Progenitor cell of endocrine pancreas (in vitro differentiated cells): ENCODE data around the gene PCDHGA11. TPM values are rescaled to one million over a fixed set of nuclear protein-coding genes. Genes with fewer than 3 reads are reported as not detected.
"Not testable (repeated sequence)": the region's sequence is repeated elsewhere in the genome, so short reads cannot be mapped to it uniquely, and the experiment has no call there.

Source experiments
- DNase-seq: peaks from one replicate; pipeline ENCODE4 v3.0.0; 2021; ENCODE audit warnings: low spot score; ENCODE audit not compliant: unreplicated experiment
- H3K27ac Mint-ChIP-seq: 2 replicates; pipeline ENCODE4 v1.8.0; 2021; ENCODE audit warnings: mild to moderate bottlenecking, moderate library complexity, mixed read lengths
- H3K27me3 Mint-ChIP-seq: 2 replicates; pipeline ENCODE4 v1.8.0; 2021; ENCODE audit warnings: mixed read lengths
- H3K36me3 Mint-ChIP-seq: 2 replicates; pipeline ENCODE4 v1.8.0; 2022; ENCODE audit warnings: mixed read lengths; ENCODE audit not compliant: insufficient read depth
- H3K4me1 Mint-ChIP-seq: 2 replicates; pipeline ENCODE4 v1.8.0; 2021; ENCODE audit warnings: low read depth, mixed read lengths
- H3K4me3 Mint-ChIP-seq: 2 replicates; pipeline ENCODE4 v1.8.0; 2021; ENCODE audit warnings: low read depth, mild to moderate bottlenecking, moderate library complexity, mixed read lengths
- H3K9me3 Mint-ChIP-seq: 2 replicates; pipeline ENCODE4 v1.8.0; 2021; ENCODE audit warnings: low read depth, mixed read lengths
- CTCF ChIP-seq: fragments of 200-600 bp; sonication (generic); IDR thresholded peaks from one replicate; pipeline ENCODE4 v1.5.0; 2021; ENCODE audit warnings: antibody characterized with exemption, mild to moderate bottlenecking; ENCODE audit not compliant: unreplicated experiment
- long read RNA-seq: library from polyadenylated mRNA; unstranded; transcript quantifications from one replicate; pipeline ENCODE4 v2.0.0, GENCODE V29; 2020
- total RNA-seq: library from RNA; stranded (reverse); gene quantifications from 2 replicates; pipeline ENCODE4 v1.2.1, GENCODE V29; 2021

PCDHGA11 gene
- total RNA-seq = 3.1 and 3.3 TPM in 2 replicates
- long read RNA-seq = 0 reads

GRCh38 chr5:141420855-141421488 is at the start of gene PCDHGA11:
TSS of gene PCDHGA11 (plus strand) at chr5:141421051. CDS start at chr5:141421228, 177 bp downstream.
- Mint-ChIP-seq H3K9me3 (peaks cover 53% of the 10 kb centered on the region), H3K4me3 (peak within 1 kb of the TSS; percentile 41), H3K27ac (peak within 1 kb of the TSS; percentile 93), H3K36me3 (peaks cover 68% of the 10 kb centered on the region), H3K4me1 (no peaks in the 10 kb centered on the region), H3K27me3 (no peaks in the 10 kb centered on the region)
- no peak for TF ChIP-seq CTCF
- no peak for DNase-seq

GRCh38 chr5:141371572-141372475 is 49.0 kb upstream of the PCDHGA11 start:
- no peak overlapping the region for H3K4me3 Mint-ChIP-seq
- H3K36me3 Mint-ChIP-seq = peaks cover 20% of the 10 kb centered on the region
- no peak for TF ChIP-seq CTCF
- DNase-seq = no peak
- no peaks in the 10 kb centered on the region for H3K27me3 Mint-ChIP-seq
- H3K9me3 Mint-ChIP-seq = peaks cover 50% of the 10 kb centered on the region
- H3K27ac Mint-ChIP-seq = no peak overlapping the region
- H3K4me1 Mint-ChIP-seq = no peaks in the 10 kb centered on the region

GRCh38 chr5:141373673-141374317 is 47.1 kb upstream of the PCDHGA11 start, which contains the start of gene PCDHGA6:
TSS of gene PCDHGA6 (plus strand) at chr5:141373891. CDS start at chr5:141374084, 193 bp downstream.
- Mint-ChIP-seq H3K4me1 (no peaks in the 10 kb centered on the region), H3K4me3 (no peak within 1 kb of the TSS), H3K27ac (no peak within 1 kb of the TSS), H3K27me3 (no peaks in the 10 kb centered on the region), H3K36me3 (peaks cover 20% of the 10 kb centered on the region), H3K9me3 (peaks cover 55% of the 10 kb centered on the region)
- no peak for DNase-seq
- TF ChIP-seq CTCF = no peak

GRCh38 chr5:141374627-141375026 is 46.2 kb upstream of the PCDHGA11 start:
- no peak for TF ChIP-seq CTCF
- H3K9me3 Mint-ChIP-seq = peaks cover 54% of the 10 kb centered on the region
- no peak overlapping the region for H3K4me3 Mint-ChIP-seq

GRCh38 chr5:141375444-141376155 is 45.3 kb upstream of the PCDHGA11 start:
- H3K9me3 Mint-ChIP-seq = peaks cover 49% of the 10 kb centered on the region
- not testable (repeated sequence) for H3K4me3 Mint-ChIP-seq, H3K27me3 Mint-ChIP-seq, H3K4me1 Mint-ChIP-seq, DNase-seq, H3K27ac Mint-ChIP-seq
- peaks cover 17% of the 10 kb centered on the region for H3K36me3 Mint-ChIP-seq

More at GRCh38 chr5:141374627-141375026, 46.2 kb upstream of the PCDHGA11 start:
- peaks cover 19% of the 10 kb centered on the region for H3K36me3 Mint-ChIP-seq
- H3K27me3 Mint-ChIP-seq = no peaks in the 10 kb centered on the region
- no peaks in the 10 kb centered on the region for H3K4me1 Mint-ChIP-seq
- DNase-seq = no peak
- no peak overlapping the region for H3K27ac Mint-ChIP-seq
